ENCODE measurements around the gene RXFP4. TPM values are rescaled to one million over a fixed set of nuclear protein-coding genes. Genes with fewer than 3 reads are reported as not detected.

RXFP4 gene
- total RNA-seq, 6 donors from 2014 or later: not detected

GRCh38 chr1:155978325-155978972 is 37.0 kb downstream of the RXFP4 start, which contains the start of gene ARHGEF2:
ARHGEF2 (minus strand) TSS chr1:155978547; CDS start chr1:155978427, 120 bp downstream.
- ATAC-seq (ENCODE audit: low FRiP score in 2 of 2) (peak; percentile 73 to 87), DNase-seq (peak; percentile 93)
- 0 to 2% methylated on average over 12 to 25 of the region's 52 CpGs for WGBS, 2 donors
- no peaks in the 10 kb centered on the region for H3K9me3 ChIP-seq
- TF ChIP-seq CTCF (IDR thresholded peaks at IDR 0.05) (peak in 1 of 6 experiments; percentile 15), POLR2A (IDR thresholded peaks at IDR 0.05) (peak in 2 of 4 donors; percentile 67 to 85), EP300 (IDR thresholded peaks at IDR 0.05) (no peak), POLR2AphosphoS5 (IDR thresholded peaks at IDR 0.05) (peak; percentile 68 to 91)
- H3K4me3 ChIP-seq: peak within 1 kb of the TSS; percentile 60 to 97 (median 66)
- peak within 1 kb of the TSS; percentile 85 to 100 (median 98) for H3K27ac ChIP-seq
- no peaks in the 10 kb centered on the region for H3K27me3 ChIP-seq
- H3K4me1 ChIP-seq: peaks cover 68 to 88% (median 83%) of the 10 kb centered on the region in 4 donors
- no peaks in the 10 kb centered on the region for H3K36me3 ChIP-seq

- H3K4me3 ChIP-seq: peak overlapping the region; percentile 60 to 97 (median 66)
- peak in 1 of 2 donors; percentile 23 for ATAC-seq (ENCODE audit: low FRiP score in 2 of 2)
- H3K4me1 ChIP-seq: peaks cover 68 to 88% (median 83%) of the 10 kb centered on the region in 4 donors
- 1 to 2% methylated on average over 7 to 8 of the region's 8 CpGs for WGBS, 2 donors
- TF ChIP-seq CTCF (IDR thresholded peaks at IDR 0.05) (no peak), EP300 (IDR thresholded peaks at IDR 0.05) (no peak), POLR2AphosphoS5 (IDR thresholded peaks at IDR 0.05) (peak in 1 of 2 donors; percentile 13), POLR2A (IDR thresholded peaks at IDR 0.05) (no peak)
- DNase-seq: no peak
- no peaks in the 10 kb centered on the region for H3K27me3 ChIP-seq
- H3K36me3 ChIP-seq: no peaks in the 10 kb centered on the region
- H3K27ac ChIP-seq: peak overlapping the region; percentile 85 to 100 (median 98)
- no peaks in the 10 kb centered on the region for H3K9me3 ChIP-seq
These were observed 37.6 kb downstream of the RXFP4 start for GRCh38 chr1:155978973-155979429.

- Histone ChIP-seq H3K9me3 (no peaks in the 10 kb centered on the region), H3K4me3 (peak overlapping the region; percentile 60 to 97 (median 66)), H3K4me1 (peaks cover 65 to 86% (median 77%) of the 10 kb centered on the region in 4 donors), H3K27ac (peak overlapping the region; percentile 85 to 100 (median 98)), H3K36me3 (no peaks in the 10 kb centered on the region), H3K27me3 (no peaks in the 10 kb centered on the region)
- peak in 1 of 2 donors; percentile 58 for DNase-seq
- TF ChIP-seq POLR2AphosphoS5 (IDR thresholded peaks at IDR 0.05) (no peak), CTCF (IDR thresholded peaks at IDR 0.05) (no peak), EP300 (IDR thresholded peaks at IDR 0.05) (no peak), POLR2A (IDR thresholded peaks at IDR 0.05) (no peak)
- 6 to 13% methylated on average over 3 to 4 of the region's 4 CpGs for WGBS, 2 donors
- ATAC-seq (ENCODE audit: low FRiP score in 2 of 2): no peak
These were observed 38.3 kb downstream of the RXFP4 start for GRCh38 chr1:155979597-155980343.

GRCh38 chr1:155981266-155982088 is 40.0 kb downstream of the RXFP4 start:
- 34 to 42% methylated on average over 6 of the region's 6 CpGs for WGBS, 2 donors
- Histone ChIP-seq H3K27ac (peak overlapping the region; percentile 85 to 100 (median 98)), H3K27me3 (no peaks in the 10 kb centered on the region), H3K36me3 (no peaks in the 10 kb centered on the region), H3K4me3 (no peak overlapping the region), H3K9me3 (no peaks in the 10 kb centered on the region), H3K4me1 (peaks cover 53 to 70% (median 62%) of the 10 kb centered on the region in 4 donors)
- peak; percentile 4 to 42 for ATAC-seq (ENCODE audit: low FRiP score in 2 of 2)
- TF ChIP-seq POLR2A (IDR thresholded peaks at IDR 0.05) (peak in 2 of 4 donors; percentile 43 to 53), POLR2AphosphoS5 (IDR thresholded peaks at IDR 0.05) (peak; percentile 58 to 69), CTCF (IDR thresholded peaks at IDR 0.05) (no peak), EP300 (IDR thresholded peaks at IDR 0.05) (no peak)
- DNase-seq: peak in 1 of 2 donors; percentile 84

Measured in upper lobe of left lung (tissue), 6 donors.